Sigmoid colon (tissue), 7 donors: ENCODE measurements around the gene ZNF562. TPM values are rescaled to one million over a fixed set of nuclear protein-coding genes. Genes with fewer than 3 reads are reported as not detected.

Experiments
- DNase-seq: peaks from one replicate; pipeline ENCODE4 v3.0.0-alpha.2; 2019
- H3K27ac ChIP-seq, 4 donors: fragments of 200-600 bp; sonication (generic); one replicate each; pipeline ENCODE4 v1.5.1; 2016 to 2019; ENCODE audit warnings: mild to moderate bottlenecking in 1 of 4
- H3K27me3 ChIP-seq, 3 donors: fragments of 200-600 bp; sonication (generic); one replicate each; pipeline ENCODE4 v1.5.1; 2019; ENCODE audit warnings: mild to moderate bottlenecking in 1 of 3
- H3K36me3 ChIP-seq, 4 donors: fragments of 200-600 bp; sonication (generic); one replicate each; pipeline ENCODE4 v1.5.1; 2016 to 2019
- H3K4me1 ChIP-seq, 4 donors: fragments of 200-600 bp; sonication (generic); one replicate each; pipeline ENCODE4 v1.5.1; 2017 to 2019
- H3K4me3 ChIP-seq, 4 donors: fragments of 200-600 bp; sonication (generic); one replicate each; pipeline ENCODE4 v1.5.1; 2017 to 2019; ENCODE audit warnings: mild to moderate bottlenecking in 2 of 4, moderate library complexity in 1 of 4
- H3K9me3 ChIP-seq, 4 donors: fragments of 200-600 bp in 3 of 4; sonication (generic) in 3 of 4; one replicate each; pipeline versions ENCODE4 v1.5.1 to v1.6.1; 2013 to 2019
- EP300 ChIP-seq, 4 donors: sonication (generic); formaldehyde crosslinking; IDR thresholded peaks; one replicate each; pipeline ENCODE4 v1.6.1; 2017; ENCODE audit warnings: antibody characterized with exemption in 4 of 4
- POLR2A ChIP-seq, 2 donors: fragments of 450-650 bp; IDR thresholded peaks; one replicate each; pipeline ENCODE4 v1.6.1; 2016; ENCODE audit warnings: antibody characterized with exemption in 2 of 2, mild to moderate bottlenecking in 2 of 2, moderate library complexity in 2 of 2
- POLR2AphosphoS5 ChIP-seq, 4 donors: sonication (generic); formaldehyde crosslinking; IDR thresholded peaks; one replicate each; pipeline ENCODE4 v1.6.1; 2017; ENCODE audit warnings: antibody characterized with exemption in 4 of 4
- WGBS, 2 donors: extraction: QIAGEN DNeasy Blood & Tissue Kit; methylation state at CpG; one replicate each; pipeline ENCODE4 v1.1.7; 2013; 5-methylcytosine and 5-hydroxymethylcytosine counted together
- intact Hi-C: fragments of 100-400 bp; cut with DNase I; formaldehyde crosslinking; loops from one replicate; pipeline ENCODE4 v1.15.1; 2023
- polyA plus RNA-seq, 3 donors: library from polyadenylated mRNA; stranded (reverse); fragments of 200-250 nt; gene quantifications; one replicate each; pipeline ENCODE4 v1.2.3, GENCODE V29; 2013
- total RNA-seq, 4 donors: library from RNA; depleted of rRNA; stranded (reverse); fragments of >200 nt; gene quantifications; one replicate each; pipeline ENCODE4 v1.1.0, GENCODE V29; 2016
- TF ChIP-seq, protein P1 (sequence below), 4 experiments: fragments of 450-650 bp in 3 of 4; fragments of 200-600 bp in 1 of 4; IDR thresholded peaks; one replicate each; pipeline ENCODE4 v1.5.1; 2016 to 2019; ENCODE audit warnings: antibody characterized with exemption in 4 of 4, mild to moderate bottlenecking in 3 of 4, moderate library complexity in 2 of 4
- donor health status: healthy with polysubstance abuse.
- donor health status: Bipolar disorder and iron deficiency.
- donor health status: healthy.

ZNF562 gene
- total and polyA plus RNA-seq, 7 donors, result 13.2 to 45.4 (median 21.3) TPM

DNA sequence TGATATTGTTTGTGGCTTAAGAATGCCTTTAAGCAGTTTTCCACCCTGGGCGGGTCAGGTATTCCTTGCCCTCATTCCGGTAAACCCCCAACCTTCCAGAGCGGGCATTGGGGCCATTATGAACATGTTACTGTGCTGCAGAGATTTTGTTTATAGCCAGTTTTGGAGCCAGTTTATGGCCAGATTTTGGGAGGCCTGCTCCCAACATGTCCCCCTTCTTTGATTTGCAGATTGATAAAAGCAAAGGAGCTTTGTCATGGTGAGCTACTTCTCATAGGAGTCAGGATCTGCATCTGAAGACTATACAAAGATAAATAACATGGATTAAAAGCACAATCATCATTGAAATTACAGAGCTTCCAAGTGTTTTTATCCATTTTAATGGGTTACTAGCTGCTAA lies 36.9 kb upstream of the ZNF562 start:
- Histone ChIP-seq H3K9me3 (peaks cover 0 to 8% (median 2%) of the 10 kb centered on the region in 4 donors), H3K27ac (no peak overlapping the region), H3K4me1 (no peaks in the 10 kb centered on the region), H3K4me3 (no peak overlapping the region), H3K27me3 (no peaks in the 10 kb centered on the region), H3K36me3 (no peaks in the 10 kb centered on the region)
- TF ChIP-seq POLR2AphosphoS5 (IDR thresholded peaks at IDR 0.05), result no peak
- TF ChIP-seq, protein P1, sequence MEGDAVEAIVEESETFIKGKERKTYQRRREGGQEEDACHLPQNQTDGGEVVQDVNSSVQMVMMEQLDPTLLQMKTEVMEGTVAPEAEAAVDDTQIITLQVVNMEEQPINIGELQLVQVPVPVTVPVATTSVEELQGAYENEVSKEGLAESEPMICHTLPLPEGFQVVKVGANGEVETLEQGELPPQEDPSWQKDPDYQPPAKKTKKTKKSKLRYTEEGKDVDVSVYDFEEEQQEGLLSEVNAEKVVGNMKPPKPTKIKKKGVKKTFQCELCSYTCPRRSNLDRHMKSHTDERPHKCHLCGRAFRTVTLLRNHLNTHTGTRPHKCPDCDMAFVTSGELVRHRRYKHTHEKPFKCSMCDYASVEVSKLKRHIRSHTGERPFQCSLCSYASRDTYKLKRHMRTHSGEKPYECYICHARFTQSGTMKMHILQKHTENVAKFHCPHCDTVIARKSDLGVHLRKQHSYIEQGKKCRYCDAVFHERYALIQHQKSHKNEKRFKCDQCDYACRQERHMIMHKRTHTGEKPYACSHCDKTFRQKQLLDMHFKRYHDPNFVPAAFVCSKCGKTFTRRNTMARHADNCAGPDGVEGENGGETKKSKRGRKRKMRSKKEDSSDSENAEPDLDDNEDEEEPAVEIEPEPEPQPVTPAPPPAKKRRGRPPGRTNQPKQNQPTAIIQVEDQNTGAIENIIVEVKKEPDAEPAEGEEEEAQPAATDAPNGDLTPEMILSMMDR (IDR thresholded peaks at IDR 0.05), result no peak
- no peak for TF ChIP-seq POLR2A (IDR thresholded peaks at IDR 0.05)
- intact Hi-C loops, result no loop called here
- no peak for DNase-seq
- WGBS, 2 donors, result 98% methylated on average over 3 of the region's 3 CpGs

DNA sequence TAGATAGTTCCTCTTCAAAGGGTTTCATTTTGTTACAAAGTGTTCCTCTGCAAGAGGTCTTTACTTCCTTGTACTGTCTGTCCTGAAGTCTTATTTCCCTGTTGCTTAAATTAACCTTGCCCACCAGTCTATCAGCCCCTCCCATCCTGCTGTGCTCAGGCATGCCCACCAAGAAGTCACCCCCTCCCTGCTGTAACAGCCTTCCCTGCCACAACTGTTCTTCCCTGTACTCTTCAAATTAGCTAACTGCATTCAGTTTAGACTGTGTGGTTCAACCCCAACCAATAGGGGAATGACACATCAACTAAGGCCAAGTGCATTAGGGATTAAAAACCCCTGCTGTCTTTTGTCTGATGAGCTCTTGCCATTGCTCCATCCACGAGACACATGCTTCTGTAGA lies 34.4 kb upstream of the ZNF562 start:
- TF ChIP-seq EP300 (IDR thresholded peaks at IDR 0.05) (no peak), POLR2AphosphoS5 (IDR thresholded peaks at IDR 0.05) (no peak), POLR2A (IDR thresholded peaks at IDR 0.05) (no peak)
- TF ChIP-seq, protein P1 (IDR thresholded peaks at IDR 0.05), result no peak
- WGBS, 2 donors, result 15 to 48% methylated on average over 1 of the region's 1 CpG
- H3K36me3 ChIP-seq, result no peaks in the 10 kb centered on the region
- H3K27ac ChIP-seq, result no peak overlapping the region
- no peak overlapping the region for H3K4me3 ChIP-seq
- peaks cover 0 to 8% (median 2%) of the 10 kb centered on the region in 4 donors for H3K9me3 ChIP-seq
- no peak for DNase-seq
- H3K4me1 ChIP-seq, result no peaks in the 10 kb centered on the region
- no peaks in the 10 kb centered on the region for H3K27me3 ChIP-seq
- intact Hi-C loops, result no loop called here

DNA sequence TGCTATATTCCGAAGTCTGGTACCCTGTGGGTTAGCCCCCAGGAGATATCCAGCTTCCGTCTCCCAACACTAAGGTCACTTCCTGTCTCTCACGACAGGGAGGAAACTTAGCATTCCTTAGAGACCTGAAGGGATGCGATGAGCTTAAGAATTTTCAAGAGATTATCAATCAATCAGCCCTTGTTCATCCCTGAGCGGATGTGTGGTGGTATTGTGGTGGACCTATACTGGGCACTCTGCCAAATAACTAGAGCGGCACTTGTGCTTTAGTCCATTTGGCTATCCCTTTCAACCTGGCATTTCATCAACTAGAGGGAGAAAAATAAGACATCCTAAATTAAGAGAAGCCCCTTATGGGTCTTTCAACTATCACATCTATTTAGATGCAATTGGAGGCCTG lies 30.9 kb upstream of the ZNF562 start:
- WGBS, 2 donors, result 85 to 90% methylated on average over 6 of the region's 6 CpGs
- no peak for DNase-seq
- Histone ChIP-seq H3K9me3 (no peaks in the 10 kb centered on the region), H3K27ac (no peak overlapping the region), H3K4me3 (no peak overlapping the region), H3K27me3 (no peaks in the 10 kb centered on the region), H3K4me1 (no peaks in the 10 kb centered on the region), H3K36me3 (no peaks in the 10 kb centered on the region)
- no peak for TF ChIP-seq POLR2A (IDR thresholded peaks at IDR 0.05)
- TF ChIP-seq, protein P1 (IDR thresholded peaks at IDR 0.05), result no peak
- no peak for TF ChIP-seq EP300 (IDR thresholded peaks at IDR 0.05)
- TF ChIP-seq POLR2AphosphoS5 (IDR thresholded peaks at IDR 0.05), result no peak
- intact Hi-C loops, result no loop called here

DNA sequence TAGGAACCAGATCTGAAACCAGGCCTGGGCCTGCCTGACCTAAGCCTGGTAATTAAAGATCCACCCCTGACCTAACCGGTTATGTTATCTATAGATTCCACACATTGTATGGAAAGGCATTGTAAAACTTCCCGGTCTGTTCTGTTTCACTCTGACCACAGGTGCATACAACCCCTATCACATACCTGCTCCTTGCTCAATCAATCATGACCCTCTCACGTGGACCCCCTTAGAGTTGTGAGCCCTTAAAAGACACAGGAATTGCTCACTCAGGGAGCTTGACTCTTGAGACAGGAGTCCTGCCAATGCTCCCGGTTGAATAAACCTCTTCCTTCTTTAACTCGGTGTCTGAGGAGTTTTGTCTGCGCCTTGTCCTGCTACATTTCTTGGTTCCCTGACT lies 27.3 kb upstream of the ZNF562 start:
- WGBS, 2 donors, result 83 to 88% methylated on average over 6 of the region's 6 CpGs
- no peak overlapping the region for H3K27ac ChIP-seq
- H3K4me3 ChIP-seq, result no peak overlapping the region
- no peak for DNase-seq
- intact Hi-C loops, result no loop called here
- no peaks in the 10 kb centered on the region for H3K27me3 ChIP-seq
- no peaks in the 10 kb centered on the region for H3K36me3 ChIP-seq
- peaks cover 0 to 3% (median 0%) of the 10 kb centered on the region in 4 donors for H3K9me3 ChIP-seq
- no peaks in the 10 kb centered on the region for H3K4me1 ChIP-seq
- no peak for TF ChIP-seq POLR2A (IDR thresholded peaks at IDR 0.05)
- TF ChIP-seq, protein P1 (IDR thresholded peaks at IDR 0.05), result no peak
- TF ChIP-seq EP300 (IDR thresholded peaks at IDR 0.05), result no peak
- no peak for TF ChIP-seq POLR2AphosphoS5 (IDR thresholded peaks at IDR 0.05)
